ENCODE measurements around the gene TMEM144.

- TF ChIP-seq, protein P1, sequence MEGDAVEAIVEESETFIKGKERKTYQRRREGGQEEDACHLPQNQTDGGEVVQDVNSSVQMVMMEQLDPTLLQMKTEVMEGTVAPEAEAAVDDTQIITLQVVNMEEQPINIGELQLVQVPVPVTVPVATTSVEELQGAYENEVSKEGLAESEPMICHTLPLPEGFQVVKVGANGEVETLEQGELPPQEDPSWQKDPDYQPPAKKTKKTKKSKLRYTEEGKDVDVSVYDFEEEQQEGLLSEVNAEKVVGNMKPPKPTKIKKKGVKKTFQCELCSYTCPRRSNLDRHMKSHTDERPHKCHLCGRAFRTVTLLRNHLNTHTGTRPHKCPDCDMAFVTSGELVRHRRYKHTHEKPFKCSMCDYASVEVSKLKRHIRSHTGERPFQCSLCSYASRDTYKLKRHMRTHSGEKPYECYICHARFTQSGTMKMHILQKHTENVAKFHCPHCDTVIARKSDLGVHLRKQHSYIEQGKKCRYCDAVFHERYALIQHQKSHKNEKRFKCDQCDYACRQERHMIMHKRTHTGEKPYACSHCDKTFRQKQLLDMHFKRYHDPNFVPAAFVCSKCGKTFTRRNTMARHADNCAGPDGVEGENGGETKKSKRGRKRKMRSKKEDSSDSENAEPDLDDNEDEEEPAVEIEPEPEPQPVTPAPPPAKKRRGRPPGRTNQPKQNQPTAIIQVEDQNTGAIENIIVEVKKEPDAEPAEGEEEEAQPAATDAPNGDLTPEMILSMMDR (IDR thresholded peaks at IDR 0.05; ENCODE audit: low read depth, low read length) = no peak
- no peak for TF ChIP-seq MYC (IDR thresholded peaks at IDR 0.05; ENCODE audit: low read depth, low read length)
- no peak for TF ChIP-seq POLR2A (IDR thresholded peaks at IDR 0.05; ENCODE audit: extremely low read depth, insufficient read length)
Measured at GRCh38 chr4:158292156-158292555, 81.9 kb downstream of the TMEM144 start.

Data from NB4 (cell line).